Mucosa of stomach (tissue), 1 donor: ENCODE results near the gene PIN4.

Experiments
- H3K27me3 ChIP-seq: one replicate; pipeline ENCODE4 v1.7.0; 2013; ENCODE audit warnings: mild to moderate bottlenecking, low read length; ENCODE audit not compliant: control insufficient read depth, insufficient read depth
- H3K36me3 ChIP-seq: one replicate; pipeline ENCODE4 v1.7.0; 2013; ENCODE audit warnings: low read length; ENCODE audit not compliant: control insufficient read depth, insufficient read depth
- H3K4me1 ChIP-seq: one replicate; pipeline ENCODE4 v1.7.0; 2013; ENCODE audit warnings: mild to moderate bottlenecking, low read length; ENCODE audit not compliant: control insufficient read depth, insufficient read depth
- H3K4me3 ChIP-seq: one replicate; pipeline ENCODE4 v1.7.0; 2013; ENCODE audit warnings: low read length
- H3K9ac ChIP-seq: one replicate; pipeline ENCODE4 v1.7.0; 2013; ENCODE audit warnings: mild to moderate bottlenecking, low read length, moderate library complexity
- H3K9me3 ChIP-seq: one replicate; pipeline ENCODE4 v1.7.0; 2013; ENCODE audit warnings: mild to moderate bottlenecking, low read length, moderate library complexity; ENCODE audit not compliant: control insufficient read depth
- donor health status: Pancreatic carcinoma.

Gene PIN4

DNA sequence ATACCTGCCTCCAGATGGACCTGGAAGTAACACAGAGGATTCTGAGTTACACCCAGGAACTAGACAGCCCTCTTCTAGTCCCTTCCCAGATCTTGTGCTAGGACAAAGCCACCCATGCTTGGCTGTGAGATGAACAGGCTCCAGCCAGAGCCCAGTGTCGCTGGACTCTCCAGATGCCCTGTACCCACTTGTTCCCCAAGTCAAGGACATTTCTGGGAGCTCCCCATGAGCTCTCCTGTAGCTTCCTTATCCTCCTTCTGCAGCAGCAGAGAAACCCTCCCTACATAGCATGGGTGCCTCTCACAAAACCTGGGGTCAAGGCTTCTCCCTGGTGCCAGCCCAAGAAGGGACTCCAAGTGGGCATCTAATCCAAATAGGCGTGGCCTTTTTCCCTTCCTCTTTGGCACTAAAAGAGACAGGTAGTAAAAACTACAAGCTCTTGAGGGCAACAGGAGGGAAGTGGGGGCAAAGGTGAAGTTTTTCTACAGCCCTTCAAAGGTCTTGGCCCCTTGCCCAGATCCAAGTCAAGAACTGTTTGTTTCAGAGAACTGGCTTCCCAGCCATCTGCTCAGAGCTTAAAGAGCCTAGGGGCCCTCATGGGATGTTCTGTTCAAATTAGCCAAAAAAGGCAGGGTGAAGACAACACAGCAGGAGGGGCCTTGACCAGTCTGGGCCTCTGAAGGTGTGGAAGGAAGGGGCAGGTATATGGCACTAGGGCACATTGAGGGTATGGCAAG is 65.8 kb downstream of the PIN4 start:
- Histone ChIP-seq H3K36me3 (no peaks in the 10 kb centered on the region), H3K27me3 (no peaks in the 10 kb centered on the region), H3K9ac (no peak overlapping the region), H3K4me3 (no peak overlapping the region), H3K9me3 (no peaks in the 10 kb centered on the region), H3K4me1 (peaks cover 12% of the 10 kb centered on the region)
